ENCODE data around the gene ROR1. TPM values are rescaled to one million over a fixed set of nuclear protein-coding genes. Genes with fewer than 3 reads are reported as not detected.

Gene ROR1
- total RNA-seq, 1 donor from 2014 or later: 6.7 TPM

DNA sequence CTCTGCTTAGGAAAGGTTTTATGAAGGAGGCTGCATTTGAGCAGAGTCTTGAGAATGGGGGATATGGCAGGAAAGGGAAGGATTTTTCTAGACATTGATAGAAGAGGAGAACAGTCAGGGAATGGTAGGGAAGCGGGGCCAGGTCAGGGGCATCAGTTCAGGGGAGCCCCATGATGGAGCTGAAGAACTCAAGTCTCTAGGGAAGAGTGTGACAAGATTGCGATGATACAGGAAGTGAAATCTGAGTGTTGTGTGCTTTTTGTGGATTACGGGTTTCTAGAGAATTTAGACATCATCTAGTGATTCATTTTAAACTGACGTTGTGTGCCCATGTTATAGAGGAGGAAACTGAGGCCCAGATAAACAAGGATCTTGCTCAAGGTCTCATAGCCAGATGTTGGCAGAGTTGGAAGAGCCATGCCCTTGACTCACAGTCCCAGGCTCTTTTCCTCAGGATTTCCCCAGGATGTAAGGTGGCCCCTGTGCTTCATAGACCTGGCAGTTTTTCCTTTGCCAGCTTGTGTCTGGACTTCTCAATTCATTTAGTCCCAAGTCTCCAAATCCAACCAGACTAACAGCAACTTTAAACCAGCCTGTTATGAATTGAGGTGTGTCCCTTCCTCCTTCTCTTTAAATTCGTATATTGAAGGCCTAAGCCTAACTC is 130.3 kb downstream of the ROR1 start:
- Mint-ChIP-seq H3K36me3 (ENCODE audit: low read depth, unreplicated experiment) (no peaks in the 10 kb centered on the region), H3K9me3 (ENCODE audit: unreplicated experiment) (no peaks in the 10 kb centered on the region), H3K4me1 (ENCODE audit: unreplicated experiment) (peaks cover 18% of the 10 kb centered on the region), H3K27me3 (ENCODE audit: unreplicated experiment) (peaks cover 9% of the 10 kb centered on the region), H3K27ac (ENCODE audit: unreplicated experiment) (peak overlapping the region; percentile 38), H3K4me3 (ENCODE audit: unreplicated experiment) (no peak overlapping the region)
- DNase-seq (ENCODE audit: low spot score): no peak
- TF ChIP-seq, protein P1, sequence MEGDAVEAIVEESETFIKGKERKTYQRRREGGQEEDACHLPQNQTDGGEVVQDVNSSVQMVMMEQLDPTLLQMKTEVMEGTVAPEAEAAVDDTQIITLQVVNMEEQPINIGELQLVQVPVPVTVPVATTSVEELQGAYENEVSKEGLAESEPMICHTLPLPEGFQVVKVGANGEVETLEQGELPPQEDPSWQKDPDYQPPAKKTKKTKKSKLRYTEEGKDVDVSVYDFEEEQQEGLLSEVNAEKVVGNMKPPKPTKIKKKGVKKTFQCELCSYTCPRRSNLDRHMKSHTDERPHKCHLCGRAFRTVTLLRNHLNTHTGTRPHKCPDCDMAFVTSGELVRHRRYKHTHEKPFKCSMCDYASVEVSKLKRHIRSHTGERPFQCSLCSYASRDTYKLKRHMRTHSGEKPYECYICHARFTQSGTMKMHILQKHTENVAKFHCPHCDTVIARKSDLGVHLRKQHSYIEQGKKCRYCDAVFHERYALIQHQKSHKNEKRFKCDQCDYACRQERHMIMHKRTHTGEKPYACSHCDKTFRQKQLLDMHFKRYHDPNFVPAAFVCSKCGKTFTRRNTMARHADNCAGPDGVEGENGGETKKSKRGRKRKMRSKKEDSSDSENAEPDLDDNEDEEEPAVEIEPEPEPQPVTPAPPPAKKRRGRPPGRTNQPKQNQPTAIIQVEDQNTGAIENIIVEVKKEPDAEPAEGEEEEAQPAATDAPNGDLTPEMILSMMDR (IDR thresholded peaks at IDR 0.05; ENCODE audit: unreplicated experiment): no peak

DNA sequence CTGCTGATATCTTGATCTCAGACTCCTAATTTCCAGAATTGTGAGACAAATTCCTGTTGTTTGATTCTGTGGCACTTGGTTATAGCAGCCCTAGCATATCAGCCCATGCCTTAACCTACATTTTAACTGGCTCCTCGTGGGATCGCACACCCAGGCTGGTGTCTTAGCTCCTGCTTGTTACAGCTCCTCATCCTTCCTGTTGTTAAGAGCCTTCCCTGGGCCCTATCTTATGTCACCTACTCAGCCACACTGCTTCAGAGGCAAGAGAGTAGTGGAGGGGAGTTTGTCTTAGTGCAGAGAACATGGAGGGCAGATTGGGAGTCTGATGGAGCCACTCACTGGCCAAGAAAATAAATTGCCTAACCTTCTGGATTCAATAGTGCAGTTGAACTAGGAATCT is 131.0 kb downstream of the ROR1 start:
- DNase-seq (ENCODE audit: low spot score): no peak
- Mint-ChIP-seq H3K9me3 (ENCODE audit: unreplicated experiment) (no peaks in the 10 kb centered on the region), H3K27me3 (ENCODE audit: unreplicated experiment) (peaks cover 9% of the 10 kb centered on the region), H3K4me3 (ENCODE audit: unreplicated experiment) (no peak overlapping the region), H3K4me1 (ENCODE audit: unreplicated experiment) (peaks cover 18% of the 10 kb centered on the region), H3K36me3 (ENCODE audit: low read depth, unreplicated experiment) (no peaks in the 10 kb centered on the region), H3K27ac (ENCODE audit: unreplicated experiment) (no peak overlapping the region)
- TF ChIP-seq, protein P1 (IDR thresholded peaks at IDR 0.05; ENCODE audit: unreplicated experiment): no peak

DNA sequence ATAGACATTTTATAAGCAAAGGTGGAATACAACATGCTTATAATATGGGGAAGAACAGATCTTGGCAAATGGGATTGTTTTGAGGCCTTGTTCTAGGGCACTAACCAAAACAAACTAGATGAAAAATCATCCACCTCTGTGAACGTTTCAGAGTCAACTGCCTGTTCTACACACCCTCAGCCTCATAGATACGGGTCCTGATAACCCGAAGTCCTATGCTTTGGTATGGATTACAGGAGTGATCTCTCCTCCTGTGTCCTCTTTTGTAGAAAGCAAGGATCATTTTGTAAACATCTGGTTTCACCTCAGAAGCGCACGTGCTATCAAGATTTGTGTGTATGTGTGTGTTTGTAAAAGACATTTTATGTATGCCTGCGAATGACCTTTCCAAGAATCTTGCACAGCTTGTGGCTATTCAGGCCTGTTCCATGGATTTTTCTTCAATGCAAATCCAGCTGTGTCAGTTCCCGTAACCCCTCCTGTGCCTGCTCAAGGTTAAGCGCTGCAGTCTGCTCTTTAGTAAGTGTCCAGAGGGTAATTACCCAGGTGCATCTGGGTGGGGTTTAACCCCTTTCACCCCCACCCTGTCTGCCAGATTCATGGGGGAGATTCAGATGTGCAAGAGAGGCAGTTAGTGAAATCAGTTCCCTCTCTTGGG is 132.4 kb downstream of the ROR1 start:
- H3K4me3 Mint-ChIP-seq (ENCODE audit: unreplicated experiment): no peak overlapping the region
- DNase-seq (ENCODE audit: low spot score): no peak

DNA sequence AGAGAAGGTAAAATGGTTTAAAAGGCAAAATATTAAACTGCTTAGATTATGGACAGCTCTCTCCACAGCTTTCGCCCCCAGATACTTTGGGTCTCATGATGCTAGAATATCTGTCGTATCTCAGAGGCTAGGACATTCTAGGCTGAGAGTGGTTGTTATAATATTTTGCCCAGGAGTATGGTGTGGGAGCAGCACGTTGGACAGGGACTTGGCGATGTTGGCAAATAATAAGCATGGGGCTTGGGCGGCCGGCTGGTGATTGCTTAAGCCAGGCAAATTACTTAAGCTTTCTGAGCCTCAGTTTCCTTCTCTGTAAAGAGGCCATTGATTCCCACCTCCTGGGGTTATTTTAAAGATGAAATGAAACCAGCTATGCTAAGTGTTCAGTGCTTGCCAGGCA is 133.2 kb downstream of the ROR1 start:
- H3K4me1 Mint-ChIP-seq (ENCODE audit: unreplicated experiment): peaks cover 13% of the 10 kb centered on the region
- H3K9me3 Mint-ChIP-seq (ENCODE audit: unreplicated experiment): no peaks in the 10 kb centered on the region
- H3K36me3 Mint-ChIP-seq (ENCODE audit: low read depth, unreplicated experiment): no peaks in the 10 kb centered on the region
- no peak overlapping the region for H3K4me3 Mint-ChIP-seq (ENCODE audit: unreplicated experiment)
- H3K27me3 Mint-ChIP-seq (ENCODE audit: unreplicated experiment): peaks cover 9% of the 10 kb centered on the region
- no peak for DNase-seq (ENCODE audit: low spot score)
- TF ChIP-seq, protein P1 (IDR thresholded peaks at IDR 0.05; ENCODE audit: unreplicated experiment): no peak
- H3K27ac Mint-ChIP-seq (ENCODE audit: unreplicated experiment): no peak overlapping the region

More for the DNA sequence above, 132.4 kb downstream of the ROR1 start:
- H3K27me3 Mint-ChIP-seq (ENCODE audit: unreplicated experiment): peaks cover 9% of the 10 kb centered on the region
- TF ChIP-seq, protein P1 (IDR thresholded peaks at IDR 0.05; ENCODE audit: unreplicated experiment): no peak
- no peak overlapping the region for H3K27ac Mint-ChIP-seq (ENCODE audit: unreplicated experiment)
- peaks cover 15% of the 10 kb centered on the region for H3K4me1 Mint-ChIP-seq (ENCODE audit: unreplicated experiment)
- no peaks in the 10 kb centered on the region for H3K9me3 Mint-ChIP-seq (ENCODE audit: unreplicated experiment)
- no peaks in the 10 kb centered on the region for H3K36me3 Mint-ChIP-seq (ENCODE audit: low read depth, unreplicated experiment)

DNA sequence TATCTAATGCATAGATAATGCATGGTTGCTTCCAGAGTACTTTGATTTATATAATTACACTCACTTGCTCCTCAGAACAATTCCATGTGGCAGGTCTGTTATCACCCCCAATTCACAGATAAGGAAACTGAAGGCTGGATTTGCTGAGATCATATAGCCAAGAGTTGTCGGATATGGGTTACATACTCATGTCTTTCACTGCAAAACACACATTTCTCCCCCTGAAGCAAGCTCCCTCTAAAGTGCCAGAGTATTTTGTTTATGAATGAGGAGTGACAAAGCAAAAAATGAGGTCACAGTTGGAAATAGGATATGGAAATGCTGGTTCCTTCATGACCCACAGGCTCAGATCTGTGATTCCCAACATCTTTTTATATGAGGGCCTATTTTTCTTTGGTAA is 134.2 kb downstream of the ROR1 start:
- H3K27ac Mint-ChIP-seq (ENCODE audit: unreplicated experiment): no peak overlapping the region
- TF ChIP-seq, protein P1 (IDR thresholded peaks at IDR 0.05; ENCODE audit: unreplicated experiment): no peak
- peaks cover 10% of the 10 kb centered on the region for H3K27me3 Mint-ChIP-seq (ENCODE audit: unreplicated experiment)
- no peak overlapping the region for H3K4me3 Mint-ChIP-seq (ENCODE audit: unreplicated experiment)
- peaks cover 16% of the 10 kb centered on the region for H3K4me1 Mint-ChIP-seq (ENCODE audit: unreplicated experiment)
- no peaks in the 10 kb centered on the region for H3K9me3 Mint-ChIP-seq (ENCODE audit: unreplicated experiment)
- H3K36me3 Mint-ChIP-seq (ENCODE audit: low read depth, unreplicated experiment): no peaks in the 10 kb centered on the region
- no peak for DNase-seq (ENCODE audit: low spot score)
